HG02981 (cell line): ENCODE measurements around the gene HEMGN.

Experiments used
- ATAC-seq: cut with Tn5 transposase; IDR thresholded peaks from one replicate; pipeline ENCODE4 v1.9.1; 2021; ENCODE audit warnings: mild to moderate bottlenecking, moderate library complexity; ENCODE audit not compliant: unreplicated experiment

The HEMGN gene

GRCh38 chr9:97933297-97933998, 4.5 kb downstream of the HEMGN start:
- no peak for ATAC-seq

GRCh38 chr9:97930972-97931371, 7.0 kb downstream of the HEMGN start:
- no peak for ATAC-seq

- no peak for ATAC-seq
Measured at GRCh38 chr9:97928986-97929604, 8.9 kb downstream of the HEMGN start.

GRCh38 chr9:97925497-97926334, 12.3 kb downstream of the HEMGN start:
- no peak for ATAC-seq

- no peak for ATAC-seq
Measured at GRCh38 chr9:97924386-97924785, 13.6 kb downstream of the HEMGN start.

- ATAC-seq, result peak; percentile 30
Measured at GRCh38 chr9:97923529-97924108, 14.4 kb downstream of the HEMGN start.

- ATAC-seq, result peak; percentile 77
Measured at GRCh38 chr9:97921959-97922724, 15.8 kb downstream of the HEMGN start, which contains the start of gene TRMO. Gene TRMO, minus strand, starts transcription at chr9:97922500. Its CDS starts 7 bp downstream, at chr9:97922493.

GRCh38 chr9:97919217-97919813, 18.7 kb downstream of the HEMGN start:
- no peak for ATAC-seq

GRCh38 chr9:97918611-97919010, 19.4 kb downstream of the HEMGN start:
- no peak for ATAC-seq

- no peak for ATAC-seq
Measured at GRCh38 chr9:97911970-97912369, 26.0 kb downstream of the HEMGN start.

- ATAC-seq, result no peak
Measured at GRCh38 chr9:97911528-97911927, 26.4 kb downstream of the HEMGN start.

GRCh38 chr9:97910357-97910756, 27.6 kb downstream of the HEMGN start:
- ATAC-seq, result no peak

GRCh38 chr9:97908705-97909104, 29.3 kb downstream of the HEMGN start:
- ATAC-seq, result no peak

- ATAC-seq, result no peak
Measured at GRCh38 chr9:97907632-97908031, 30.3 kb downstream of the HEMGN start.

GRCh38 chr9:97907046-97907445, 30.9 kb downstream of the HEMGN start:
- ATAC-seq, result no peak

- no peak for ATAC-seq
Measured at GRCh38 chr9:97906236-97906831, 31.6 kb downstream of the HEMGN start.

- no peak for ATAC-seq
Measured at GRCh38 chr9:97905228-97905627, 32.7 kb downstream of the HEMGN start.

- no peak for ATAC-seq
Measured at GRCh38 chr9:97904725-97905124, 33.2 kb downstream of the HEMGN start.

- no peak for ATAC-seq
Measured at GRCh38 chr9:97903177-97903576, 34.8 kb downstream of the HEMGN start.
